GM20000 (cell line): ENCODE data around the gene MATN1.
"Not testable (repeated sequence)": the region's sequence is repeated elsewhere in the genome, so short reads cannot be mapped to it uniquely, and the experiment has no call there.

Experiments used
- DNase-seq: peaks from one replicate; pipeline ENCODE4 v3.0.0; 2012; ENCODE audit warnings: low spot score
- CTCF ChIP-seq: IDR thresholded peaks from 2 replicates; pipeline ENCODE4 v1.5.1; 2012; ENCODE audit warnings: mild to moderate bottlenecking, control low read depth; ENCODE audit errors: extremely low read depth, missing control alignments

The MATN1 gene

DNA sequence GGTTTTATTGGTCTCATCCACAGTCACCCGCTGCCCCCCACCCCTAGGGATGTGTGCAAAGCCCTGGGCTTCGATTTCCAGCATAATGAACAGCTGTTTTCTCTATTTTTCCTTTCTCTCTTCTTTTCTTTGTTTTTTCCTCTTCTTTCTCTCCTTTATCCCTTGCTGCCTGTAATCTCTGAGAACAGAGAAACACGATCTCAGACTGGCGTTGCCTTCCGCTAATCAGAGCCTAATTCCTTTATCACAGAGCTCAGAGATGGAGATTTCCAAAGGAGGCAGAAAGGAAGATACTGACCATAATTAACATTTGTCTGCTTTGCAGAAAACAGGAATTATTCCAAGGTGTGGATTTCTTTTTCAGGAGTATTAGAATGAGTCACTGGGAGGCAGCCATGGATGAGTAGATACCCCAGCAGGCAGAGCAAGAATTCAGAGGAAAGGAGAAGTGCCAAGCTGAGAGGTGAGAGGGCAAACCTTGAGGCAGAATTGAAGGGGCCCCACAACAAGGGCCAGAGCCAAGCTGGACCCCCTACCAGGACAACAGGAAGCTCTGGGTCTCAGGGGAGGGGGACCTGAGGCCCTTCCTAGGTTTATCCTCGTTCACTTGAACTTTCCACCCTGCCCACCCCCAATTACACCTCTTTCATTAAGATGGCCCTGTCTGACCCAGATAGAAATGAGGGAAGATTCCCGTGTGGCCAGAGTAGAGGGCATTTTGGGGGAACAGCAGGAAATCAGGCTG is 33.3 kb downstream of the MATN1 start:
- TF ChIP-seq CTCF = no peak

GRCh38 chr1:30688920-30689794 is 34.2 kb downstream of the MATN1 start:
- no peak for TF ChIP-seq CTCF
- DNase-seq = no peak

More for the DNA sequence above, 33.3 kb downstream of the MATN1 start:
- DNase-seq = no peak

- DNase-seq = not testable (repeated sequence)
Observed at GRCh38 chr1:30688516-30688915, 34.9 kb downstream of the MATN1 start.

- no peak for DNase-seq
- TF ChIP-seq CTCF = no peak
Observed at GRCh38 chr1:30687886-30688285, 35.5 kb downstream of the MATN1 start.

- no peak for TF ChIP-seq CTCF
- DNase-seq = no peak
Observed at GRCh38 chr1:30686236-30686935, 37.0 kb downstream of the MATN1 start.

DNA sequence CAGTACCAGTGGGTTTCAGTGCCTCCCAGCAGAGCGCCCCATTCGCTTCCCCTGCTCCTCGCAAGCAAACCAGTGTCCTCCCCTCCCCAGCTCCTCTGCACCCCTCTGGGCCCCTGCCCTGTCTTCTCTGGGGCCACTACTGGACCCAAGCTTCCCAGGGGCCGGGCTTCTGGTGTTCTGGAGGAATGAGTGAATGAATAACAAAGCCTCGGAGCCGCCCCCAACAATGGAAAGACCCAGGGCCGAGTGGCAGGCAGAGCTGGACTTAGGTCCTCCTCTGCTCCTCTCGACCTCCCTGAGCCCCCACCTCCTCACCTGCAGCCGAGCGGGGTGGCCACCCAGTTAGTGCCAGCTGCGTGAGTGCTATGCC is 37.6 kb downstream of the MATN1 start:
- no peak for DNase-seq
- TF ChIP-seq CTCF = no peak

DNA sequence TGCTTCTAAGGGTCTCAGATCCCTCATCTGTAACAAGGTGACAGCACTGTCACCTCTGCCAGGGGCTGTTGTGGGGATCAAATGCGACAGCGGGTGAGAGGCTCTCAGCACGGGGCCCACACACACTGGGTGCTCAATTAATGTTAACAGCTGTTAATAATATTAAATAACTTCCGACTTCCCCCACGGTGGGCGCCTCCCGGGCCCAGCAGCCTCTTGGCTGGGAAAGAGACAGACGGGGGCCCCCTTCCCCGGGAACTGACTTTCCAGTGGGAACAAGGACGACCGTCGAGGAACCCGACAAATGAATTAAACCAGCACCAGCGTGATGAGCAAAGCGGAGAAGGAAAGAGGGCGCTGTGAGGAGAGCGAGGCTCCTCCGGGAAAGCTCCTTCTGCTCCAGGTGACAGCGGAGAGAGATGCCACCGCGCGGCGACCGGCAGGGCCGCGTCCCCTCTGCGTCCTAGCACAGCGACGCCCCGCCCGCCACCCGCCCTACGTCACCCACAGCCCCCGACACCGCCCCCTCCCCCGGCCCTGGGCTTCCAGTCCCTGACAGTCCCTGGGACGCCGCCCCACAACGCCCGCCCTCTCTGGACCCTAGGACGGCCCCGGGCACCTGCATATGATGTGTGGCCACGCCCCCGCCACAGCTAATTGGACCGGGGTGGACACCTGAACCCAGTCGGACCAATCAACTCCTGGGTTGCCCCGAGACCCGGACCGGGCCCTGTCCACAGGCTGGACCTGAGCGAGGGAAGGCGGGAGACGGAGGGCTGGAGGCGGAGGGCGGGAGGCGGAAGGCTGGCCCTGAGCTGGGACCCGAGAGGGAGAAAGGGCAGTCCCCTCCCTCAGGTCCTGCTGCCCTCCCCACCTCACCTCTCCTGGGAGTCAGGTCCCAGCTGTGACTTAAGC is 38.2 kb downstream of the MATN1 start:
- TF ChIP-seq CTCF = no peak
- DNase-seq = no peak
